Measurements from ENCODE around the gene SSBP4.

Gene SSBP4

DNA sequence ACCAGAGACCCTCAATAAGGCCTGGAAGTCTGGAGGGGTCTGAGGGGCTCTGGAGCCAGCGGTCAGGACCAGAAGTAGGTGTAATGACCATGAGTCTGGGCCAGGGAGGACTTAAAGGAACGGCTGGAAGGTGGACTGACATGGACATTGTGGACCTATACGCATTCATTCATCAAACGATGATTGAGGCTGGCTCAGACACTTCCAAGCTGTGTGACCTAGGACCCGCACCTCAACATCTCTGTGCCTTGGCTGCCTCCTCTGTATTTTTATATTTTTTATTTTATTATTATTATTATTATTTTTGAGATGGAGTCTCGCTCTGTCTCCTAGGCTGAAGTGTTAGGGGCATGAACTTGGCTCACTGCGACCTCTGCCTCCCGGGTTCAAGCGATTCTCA lies 12.4 kb upstream of the SSBP4 start:
- Mint-ChIP-seq H3K4me1 (ENCODE audit: low read depth) (peaks cover 5% of the 10 kb centered on the region), H3K9me3 (no peaks in the 10 kb centered on the region), H3K27ac (no peak overlapping the region), H3K4me3 (no peak overlapping the region), H3K36me3 (ENCODE audit: low read depth) (no peaks in the 10 kb centered on the region), H3K27me3 (ENCODE audit: low read depth) (no peaks in the 10 kb centered on the region)

DNA sequence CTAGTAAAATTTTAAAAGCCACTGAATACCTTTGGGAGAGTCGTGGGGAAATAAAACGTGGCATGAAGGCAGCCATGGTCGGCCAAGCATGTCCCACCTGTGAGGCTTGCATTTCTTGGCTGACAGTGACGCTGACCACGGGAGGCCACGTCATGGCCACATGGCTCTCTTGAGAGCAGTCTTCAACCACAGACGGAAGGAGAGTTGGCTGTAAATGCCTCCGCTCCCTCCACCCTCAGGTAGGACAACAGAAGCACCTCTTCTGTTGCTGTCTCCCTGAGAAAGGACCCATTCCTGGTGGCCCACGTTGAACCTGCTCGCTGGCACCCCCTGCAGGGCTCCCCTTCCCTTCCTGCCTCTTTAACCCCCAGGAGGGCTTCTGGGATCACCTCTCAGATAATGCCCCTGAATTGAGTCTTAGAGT lies 11.1 kb upstream of the SSBP4 start:
- peaks cover 4% of the 10 kb centered on the region for H3K4me1 Mint-ChIP-seq (ENCODE audit: low read depth)
- H3K4me3 Mint-ChIP-seq = no peak overlapping the region
- H3K27ac Mint-ChIP-seq = no peak overlapping the region
- peaks cover 4% of the 10 kb centered on the region for H3K27me3 Mint-ChIP-seq (ENCODE audit: low read depth)
- H3K9me3 Mint-ChIP-seq = no peaks in the 10 kb centered on the region
- no peaks in the 10 kb centered on the region for H3K36me3 Mint-ChIP-seq (ENCODE audit: low read depth)

DNA sequence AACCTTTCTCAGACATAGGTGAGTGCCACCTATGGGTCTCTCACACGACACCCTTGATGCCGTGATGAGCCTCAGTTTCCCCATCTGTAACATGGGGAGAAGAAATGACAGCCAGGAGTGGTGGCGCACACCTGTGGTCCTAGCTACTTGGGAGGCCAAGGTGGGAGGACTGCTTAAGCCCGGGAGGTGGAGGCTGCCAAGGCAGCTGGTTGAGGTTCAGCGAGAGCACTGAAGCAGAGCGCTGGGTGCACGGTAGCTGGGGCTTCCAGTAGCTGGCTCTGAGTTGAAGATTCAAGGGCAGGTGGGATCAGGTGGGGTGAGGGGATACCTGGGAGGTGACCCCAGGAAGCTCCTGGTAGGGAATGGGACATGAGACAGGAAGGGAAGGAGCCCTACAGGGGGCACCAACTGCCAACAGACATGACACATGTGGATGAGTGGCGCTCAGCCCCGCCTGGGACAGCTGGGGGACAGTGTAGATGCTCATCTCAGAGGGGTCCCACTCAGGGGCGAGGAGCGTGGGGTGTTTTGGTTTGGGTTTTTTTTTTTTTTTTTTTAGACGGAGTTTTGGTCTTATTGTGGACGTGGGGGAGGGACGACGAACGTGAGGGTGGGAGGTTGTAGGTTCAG lies 6.5 kb upstream of the SSBP4 start:
- Mint-ChIP-seq H3K27ac (no peak overlapping the region), H3K27me3 (ENCODE audit: low read depth) (peaks cover 4% of the 10 kb centered on the region), H3K36me3 (ENCODE audit: low read depth) (no peaks in the 10 kb centered on the region), H3K4me3 (no peak overlapping the region), H3K4me1 (ENCODE audit: low read depth) (peaks cover 28% of the 10 kb centered on the region), H3K9me3 (no peaks in the 10 kb centered on the region)

DNA sequence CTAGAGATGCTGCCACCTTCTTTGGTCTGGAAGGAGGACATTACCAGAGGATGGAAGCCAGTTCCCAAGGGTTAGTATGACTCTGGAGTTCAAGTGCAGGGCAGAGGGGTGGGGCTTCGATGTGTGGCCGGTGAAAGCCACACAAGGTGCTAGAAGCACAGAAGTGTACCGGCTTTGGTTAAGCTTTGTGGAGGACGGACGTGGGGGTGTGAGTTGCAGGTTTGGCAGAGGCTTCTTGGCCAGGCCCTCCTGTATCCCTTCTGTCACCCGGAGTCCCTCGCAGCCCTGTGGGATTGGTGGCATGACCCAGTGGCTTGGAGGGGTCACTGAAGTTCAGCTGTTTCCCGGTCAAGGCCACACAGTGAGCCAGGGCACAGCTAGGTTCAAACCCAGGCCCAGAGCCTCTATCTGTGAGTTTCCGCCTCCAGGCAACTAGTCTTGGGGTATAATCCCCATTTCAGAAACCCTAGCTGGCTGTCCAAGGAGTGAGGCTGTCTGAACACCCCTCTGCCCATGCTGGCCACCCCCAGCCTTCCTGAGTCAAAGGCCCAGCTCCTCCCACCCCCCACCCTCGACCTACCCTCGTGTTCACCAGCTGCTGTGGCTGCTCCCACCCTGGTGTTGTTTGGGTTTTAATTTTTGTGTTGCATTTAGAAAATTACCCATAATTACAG lies 4.6 kb upstream of the SSBP4 start:
- no peak overlapping the region for H3K4me3 Mint-ChIP-seq
- H3K27ac Mint-ChIP-seq = peak overlapping the region; percentile 32
- no peaks in the 10 kb centered on the region for H3K36me3 Mint-ChIP-seq (ENCODE audit: low read depth)
- peaks cover 39% of the 10 kb centered on the region for H3K4me1 Mint-ChIP-seq (ENCODE audit: low read depth)
- H3K9me3 Mint-ChIP-seq = no peaks in the 10 kb centered on the region
- peaks cover 4% of the 10 kb centered on the region for H3K27me3 Mint-ChIP-seq (ENCODE audit: low read depth)

- Mint-ChIP-seq H3K4me1 (ENCODE audit: low read depth) (peaks cover 41% of the 10 kb centered on the region), H3K27me3 (ENCODE audit: low read depth) (peaks cover 4% of the 10 kb centered on the region), H3K4me3 (peak overlapping the region; percentile 71), H3K36me3 (ENCODE audit: low read depth) (peaks cover 2% of the 10 kb centered on the region), H3K27ac (no peak overlapping the region), H3K9me3 (no peaks in the 10 kb centered on the region)
These were observed 3.9 kb upstream of the SSBP4 start for GRCh38 chr19:18415178-18415867.

DNA sequence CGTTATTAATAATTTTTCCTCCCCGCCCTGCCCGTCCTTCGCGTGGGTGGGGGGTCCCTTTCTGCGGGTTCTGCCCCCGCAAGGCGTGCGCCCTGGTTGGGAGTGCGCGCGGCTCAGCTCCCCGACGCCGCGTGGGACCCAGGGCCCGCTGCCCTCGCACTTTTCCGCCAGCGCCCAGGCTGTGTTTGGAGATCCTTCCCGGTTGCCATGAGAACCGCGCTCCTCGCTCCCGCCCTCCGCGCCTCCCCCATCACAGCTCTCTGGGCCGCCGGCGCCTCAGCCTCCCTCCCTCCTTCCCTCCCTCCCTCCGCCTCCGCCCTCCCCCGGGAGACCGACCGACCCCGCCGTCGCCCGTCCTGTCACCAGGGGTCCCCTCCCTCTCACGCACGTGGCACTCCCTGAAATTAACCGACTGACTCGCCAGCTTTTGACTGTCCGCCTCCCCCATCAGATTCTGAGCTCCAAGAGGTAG lies 2.4 kb upstream of the SSBP4 start:
- Mint-ChIP-seq H3K27me3 (ENCODE audit: low read depth) (peaks cover 4% of the 10 kb centered on the region), H3K9me3 (no peaks in the 10 kb centered on the region), H3K36me3 (ENCODE audit: low read depth) (peaks cover 2% of the 10 kb centered on the region), H3K27ac (peak overlapping the region; percentile 79), H3K4me1 (ENCODE audit: low read depth) (peaks cover 50% of the 10 kb centered on the region), H3K4me3 (peak overlapping the region; percentile 76)

DNA sequence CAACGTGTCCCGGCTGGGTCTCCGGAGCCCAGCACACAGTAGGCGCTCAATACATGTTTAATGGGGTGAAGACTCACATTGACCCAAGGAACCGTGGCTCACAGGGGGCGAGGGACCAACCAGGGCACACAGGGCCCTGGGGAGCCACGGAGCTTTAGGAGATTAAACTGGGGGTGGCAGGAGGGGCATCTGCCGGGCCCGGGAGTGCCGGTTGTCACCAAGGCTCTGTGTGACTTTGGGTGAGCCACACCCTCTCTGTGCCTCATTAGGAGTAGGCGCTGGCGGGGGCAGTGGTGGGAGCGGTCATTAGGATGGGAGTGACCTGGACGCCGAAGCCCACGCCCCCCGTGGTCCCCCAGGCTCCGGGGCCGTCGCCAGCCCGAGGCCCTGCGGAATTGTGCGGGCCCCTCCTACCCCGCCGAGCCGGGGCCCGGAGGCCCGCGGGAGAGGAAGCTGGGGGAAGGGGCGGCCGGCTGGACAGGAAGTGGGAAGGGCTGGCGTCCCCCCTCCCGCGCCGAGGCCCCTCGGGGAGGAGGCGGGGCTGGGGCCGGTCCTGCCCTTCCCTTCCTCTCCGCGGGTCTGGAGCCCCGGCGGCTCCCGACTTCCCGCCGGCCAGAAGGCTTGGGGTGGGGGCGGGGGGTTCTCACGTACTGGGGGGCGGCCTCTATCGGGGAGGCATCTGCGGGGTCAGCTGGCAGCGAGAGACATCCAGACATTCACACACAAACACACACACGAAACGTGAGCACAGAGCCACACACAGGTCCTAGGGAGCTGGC lies 1.8 kb upstream of the SSBP4 start:
- Mint-ChIP-seq H3K9me3 (no peaks in the 10 kb centered on the region), H3K4me3 (peak overlapping the region; percentile 79), H3K36me3 (ENCODE audit: low read depth) (peaks cover 2% of the 10 kb centered on the region), H3K4me1 (ENCODE audit: low read depth) (peaks cover 55% of the 10 kb centered on the region), H3K27ac (peak overlapping the region; percentile 87), H3K27me3 (ENCODE audit: low read depth) (peaks cover 4% of the 10 kb centered on the region)

DNA sequence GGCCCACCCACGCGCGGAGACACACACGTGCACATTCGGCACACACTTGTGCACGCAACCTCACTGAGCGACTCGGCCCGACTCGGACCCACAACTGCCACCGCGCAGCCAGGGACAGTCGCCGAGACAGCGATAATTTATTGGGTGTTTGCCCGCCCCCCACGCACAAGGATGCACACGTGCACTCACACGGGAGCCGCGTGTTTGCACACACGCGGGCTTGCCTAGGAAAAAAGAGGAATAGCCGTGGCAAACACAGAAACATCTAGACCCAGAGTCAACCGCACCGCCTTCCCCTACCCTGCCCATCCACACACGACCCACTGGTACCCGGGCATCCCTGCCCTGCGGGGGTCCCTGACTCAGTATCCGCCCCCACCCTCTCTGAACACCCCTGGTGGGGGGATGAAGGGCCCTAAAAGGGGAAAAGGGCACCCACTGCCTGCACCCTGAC lies 1.1 kb upstream of the SSBP4 start:
- no peaks in the 10 kb centered on the region for H3K27me3 Mint-ChIP-seq (ENCODE audit: low read depth)
- H3K36me3 Mint-ChIP-seq (ENCODE audit: low read depth) = peaks cover 3% of the 10 kb centered on the region
- peak overlapping the region; percentile 87 for H3K27ac Mint-ChIP-seq
- peaks cover 61% of the 10 kb centered on the region for H3K4me1 Mint-ChIP-seq (ENCODE audit: low read depth)
- no peaks in the 10 kb centered on the region for H3K9me3 Mint-ChIP-seq
- H3K4me3 Mint-ChIP-seq = peak overlapping the region; percentile 79

DNA sequence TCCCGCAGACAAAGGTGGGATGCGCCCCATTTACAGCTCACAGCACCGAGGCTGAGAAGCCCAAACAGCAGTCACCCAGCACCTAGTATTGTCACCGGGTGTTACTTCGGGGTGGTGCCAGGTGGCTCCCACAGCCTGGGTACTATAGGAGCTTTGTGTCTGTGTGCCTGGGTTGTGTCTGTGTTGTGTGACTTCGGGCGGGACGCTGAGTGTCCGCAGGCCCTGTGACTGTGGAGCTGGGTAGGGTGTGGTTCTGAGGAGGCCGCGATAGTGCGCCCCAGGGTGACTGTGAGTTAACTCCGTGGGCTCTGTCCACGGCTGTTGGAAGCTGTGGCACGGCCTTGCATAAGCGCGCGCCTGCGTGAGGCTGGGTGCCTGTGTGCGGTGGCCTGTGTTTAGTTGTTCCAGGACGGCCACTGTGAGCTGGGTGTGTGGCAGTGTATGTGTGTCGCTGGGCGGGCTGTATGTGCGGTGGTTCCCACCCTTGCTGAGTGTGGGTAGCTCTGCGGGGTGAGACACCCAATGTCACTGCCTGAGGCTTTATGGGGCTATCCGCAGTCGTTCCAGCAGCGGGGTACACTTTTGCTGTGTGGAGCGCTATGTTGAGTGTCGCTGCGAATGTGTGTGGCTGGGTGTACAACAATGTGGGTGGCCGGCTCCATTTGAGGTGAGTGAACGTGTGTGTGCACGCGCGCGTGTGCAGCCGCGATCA lies 559 bp upstream of the SSBP4 start:
- Mint-ChIP-seq H3K4me1 (ENCODE audit: low read depth) (peaks cover 67% of the 10 kb centered on the region), H3K9me3 (no peaks in the 10 kb centered on the region), H3K27me3 (ENCODE audit: low read depth) (no peaks in the 10 kb centered on the region), H3K27ac (peak overlapping the region; percentile 87), H3K36me3 (ENCODE audit: low read depth) (peaks cover 5% of the 10 kb centered on the region), H3K4me3 (peak overlapping the region; percentile 79)

GRCh38 chr19:18419699-18420460 lies 682 bp downstream of the SSBP4 start:
- H3K27ac Mint-ChIP-seq = peak overlapping the region; percentile 88
- H3K4me1 Mint-ChIP-seq (ENCODE audit: low read depth) = peaks cover 61% of the 10 kb centered on the region
- H3K4me3 Mint-ChIP-seq = peak overlapping the region; percentile 98
- H3K36me3 Mint-ChIP-seq (ENCODE audit: low read depth) = peaks cover 5% of the 10 kb centered on the region
- no peaks in the 10 kb centered on the region for H3K9me3 Mint-ChIP-seq
- no peaks in the 10 kb centered on the region for H3K27me3 Mint-ChIP-seq (ENCODE audit: low read depth)

DNA sequence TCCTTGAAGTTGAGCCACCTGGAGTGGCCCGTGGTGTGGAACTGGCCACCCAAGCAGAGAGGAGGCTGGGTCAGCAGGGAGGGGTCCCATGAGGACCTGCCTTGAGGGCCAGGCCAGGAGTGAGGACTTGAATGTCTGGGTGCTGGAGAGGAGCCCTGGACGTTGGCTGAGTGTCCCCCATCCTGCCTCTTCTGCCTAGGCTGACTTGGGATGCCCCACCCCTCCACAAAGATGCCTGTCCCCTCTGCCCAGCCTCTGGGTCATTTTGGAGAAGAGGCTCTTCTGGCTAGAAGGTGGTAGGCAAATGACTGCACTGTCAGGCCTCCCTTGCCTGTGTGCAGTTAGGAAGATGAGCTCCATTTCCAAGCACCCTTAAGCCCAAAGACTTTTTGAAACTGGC lies 1.7 kb downstream of the SSBP4 start:
- Mint-ChIP-seq H3K27ac (peak overlapping the region; percentile 79), H3K9me3 (no peaks in the 10 kb centered on the region), H3K4me1 (ENCODE audit: low read depth) (peaks cover 57% of the 10 kb centered on the region), H3K4me3 (peak overlapping the region; percentile 98), H3K36me3 (ENCODE audit: low read depth) (peaks cover 5% of the 10 kb centered on the region), H3K27me3 (ENCODE audit: low read depth) (no peaks in the 10 kb centered on the region)

DNA sequence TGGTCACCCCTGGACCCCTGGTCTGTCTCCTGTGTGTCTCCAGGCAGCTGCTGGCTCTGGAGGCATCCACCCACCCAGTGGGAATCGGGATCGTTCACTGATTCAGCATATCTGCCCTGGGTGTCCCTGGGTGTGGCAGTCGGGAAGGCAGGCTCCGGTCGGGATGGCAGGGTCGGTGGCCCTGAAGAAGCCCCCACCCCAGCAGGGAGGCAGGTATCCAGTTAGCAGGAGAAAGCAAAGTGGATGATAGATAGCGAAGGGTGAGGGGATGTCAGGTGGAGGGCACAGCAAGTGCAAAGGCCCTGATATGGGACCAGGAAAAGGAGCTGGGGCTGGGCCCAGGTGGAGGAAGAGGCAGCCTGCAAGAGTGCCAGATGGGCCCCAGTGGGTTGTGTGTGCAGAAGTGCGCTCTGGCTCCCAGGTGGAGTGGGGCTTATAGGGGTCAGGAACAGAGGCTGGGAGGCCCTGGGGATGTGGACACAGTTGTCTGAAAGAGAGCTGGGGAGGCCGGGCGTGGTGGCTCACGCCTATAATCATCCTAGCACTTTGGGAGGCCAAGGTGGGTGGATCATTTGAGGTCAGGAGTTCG lies 2.3 kb downstream of the SSBP4 start:
- Mint-ChIP-seq H3K36me3 (ENCODE audit: low read depth) (peaks cover 5% of the 10 kb centered on the region), H3K4me3 (peak overlapping the region; percentile 98), H3K27ac (peak overlapping the region; percentile 79), H3K4me1 (ENCODE audit: low read depth) (peaks cover 54% of the 10 kb centered on the region), H3K27me3 (ENCODE audit: low read depth) (no peaks in the 10 kb centered on the region), H3K9me3 (no peaks in the 10 kb centered on the region)
